Activated T-cell treated with anti-CD3 and anti-CD28 coated beads, Interleukin-2, amount 50 U/mL, for 4 hours (primary cell): ENCODE measurements around the gene CCL18. TPM values are rescaled to one million over a fixed set of nuclear protein-coding genes. Genes with fewer than 3 reads are reported as not detected.
"Not testable (repeated sequence)": the region's sequence is repeated elsewhere in the genome, so short reads cannot be mapped to it uniquely, and the experiment has no call there.

Experiments used
- ATAC-seq, 2 donors: fragments of 200-7000 bp; cut with Tn5 transposase; one replicate each; pipeline ENCODE4 v1.10.0; 2021
- DNase-seq: peaks from one replicate; pipeline ENCODE4 v3.0.0-alpha.2; 2020
- H3K27me3 Mint-ChIP-seq: one replicate; pipeline ENCODE4 v1.8.0; 2021; ENCODE audit warnings: low read depth, mixed read lengths
- H3K36me3 Mint-ChIP-seq: one replicate; pipeline ENCODE4 v1.8.0; 2022; ENCODE audit warnings: mixed read lengths; ENCODE audit not compliant: insufficient read depth
- H3K4me1 Mint-ChIP-seq: one replicate; pipeline ENCODE4 v1.8.0; 2021; ENCODE audit warnings: low read depth, mixed read lengths
- H3K4me3 Mint-ChIP-seq: one replicate; pipeline ENCODE4 v1.8.0; 2021; ENCODE audit warnings: mild to moderate bottlenecking, moderate library complexity, mixed read lengths
- H3K9me3 Mint-ChIP-seq: one replicate; pipeline ENCODE4 v1.8.0; 2021; ENCODE audit warnings: mixed read lengths
- total RNA-seq, 3 donors: library from RNA; stranded (reverse); gene quantifications; one replicate each; pipeline ENCODE4 v1.2.1, GENCODE V29; 2021

CCL18 gene
- total RNA-seq, 3 donors from 2014 or later: not detected

DNA sequence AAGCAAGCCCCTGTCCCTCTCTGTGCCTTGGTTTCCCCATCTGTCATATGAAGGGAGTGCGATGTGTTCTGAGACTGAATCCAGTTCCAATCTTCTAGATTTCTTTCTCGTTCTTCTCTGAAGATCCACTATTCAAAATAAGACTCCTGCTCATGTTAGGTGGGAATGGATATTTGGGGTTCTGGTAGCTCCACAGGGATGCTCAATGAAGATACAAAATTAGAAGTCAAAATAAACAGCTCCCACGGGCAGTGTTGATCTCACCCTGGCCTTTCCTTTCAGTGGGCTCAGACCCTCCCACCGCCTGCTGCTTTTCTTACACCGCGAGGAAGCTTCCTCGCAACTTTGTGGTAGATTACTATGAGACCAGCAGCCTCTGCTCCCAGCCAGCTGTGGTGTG lies 40.2 kb downstream of the CCL18 start:
- not testable (repeated sequence) for ATAC-seq

DNA sequence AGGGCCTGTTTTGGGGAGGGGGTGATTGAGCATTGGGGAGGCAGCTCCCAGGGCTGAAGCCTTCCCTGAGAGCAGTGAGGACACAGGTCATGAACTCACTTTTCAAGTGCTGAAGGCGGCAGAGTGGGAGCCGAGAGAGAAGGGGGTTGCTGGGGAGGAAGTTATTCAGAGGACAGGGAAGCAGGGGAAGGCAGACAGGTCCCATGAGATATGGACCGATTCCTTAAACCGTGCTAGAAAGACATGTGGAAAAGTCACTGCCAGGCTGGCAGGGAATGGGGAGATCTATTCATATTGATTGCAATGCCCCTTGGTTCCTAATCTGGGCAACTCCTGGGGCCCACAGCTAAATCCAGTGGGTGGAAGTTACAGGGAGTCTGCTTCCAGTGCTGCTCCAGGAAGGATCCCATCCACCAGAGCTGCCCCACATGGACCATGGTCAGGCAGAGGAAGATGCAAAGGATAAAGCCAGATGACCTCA lies 40.7 kb downstream of the CCL18 start:
- DNase-seq: no peak
- no peaks in the 10 kb centered on the region for H3K9me3 Mint-ChIP-seq
- H3K36me3 Mint-ChIP-seq: peaks cover 6% of the 10 kb centered on the region
- H3K27me3 Mint-ChIP-seq: peaks cover 19% of the 10 kb centered on the region
- H3K4me3 Mint-ChIP-seq: peak overlapping the region; percentile 90
- no peak for ATAC-seq
- H3K4me1 Mint-ChIP-seq: peaks cover 35% of the 10 kb centered on the region

More for the DNA sequence above, 40.2 kb downstream of the CCL18 start:
- not testable (repeated sequence) for H3K9me3 Mint-ChIP-seq, DNase-seq, H3K36me3 Mint-ChIP-seq
- peak overlapping the region; percentile 90 for H3K4me3 Mint-ChIP-seq
- H3K27me3 Mint-ChIP-seq: peaks cover 16% of the 10 kb centered on the region
- peaks cover 39% of the 10 kb centered on the region for H3K4me1 Mint-ChIP-seq

DNA sequence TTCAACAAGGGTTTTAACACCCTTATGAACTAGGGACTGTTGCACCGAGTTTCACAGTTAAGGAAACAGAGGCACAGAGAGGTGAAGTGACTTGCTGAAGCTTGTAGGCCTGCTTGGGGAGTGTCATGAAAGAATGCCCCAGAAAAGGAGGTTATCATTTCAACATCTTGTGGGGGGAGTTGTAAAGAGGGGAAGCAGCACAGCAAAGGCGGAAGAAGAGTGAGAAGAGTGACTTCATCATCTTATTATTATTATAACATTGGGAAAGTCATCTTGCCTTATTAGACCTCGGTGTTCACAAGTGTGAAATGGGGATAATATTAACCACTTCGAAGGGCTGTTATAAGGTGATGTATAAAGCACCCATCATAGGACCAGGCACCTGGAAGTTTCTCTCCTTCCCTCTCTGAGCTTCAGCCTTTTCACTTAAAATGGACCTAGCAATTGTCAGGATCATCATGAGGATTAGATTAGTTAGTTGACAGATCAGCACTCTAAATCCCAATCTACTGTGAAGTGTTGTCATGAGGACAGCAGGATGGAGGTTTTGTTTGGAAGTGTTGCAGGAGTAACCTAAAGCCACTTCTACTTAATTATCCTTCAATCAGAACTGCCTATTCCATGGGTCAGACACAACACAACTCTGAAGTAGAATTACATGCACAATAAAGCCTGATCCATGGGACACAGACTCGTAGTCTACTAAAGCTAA lies 41.9 kb downstream of the CCL18 start:
- DNase-seq: no peak
- H3K36me3 Mint-ChIP-seq: peaks cover 6% of the 10 kb centered on the region
- H3K4me1 Mint-ChIP-seq: peaks cover 31% of the 10 kb centered on the region
- ATAC-seq: no peak
- no peaks in the 10 kb centered on the region for H3K9me3 Mint-ChIP-seq
- peak overlapping the region; percentile 90 for H3K4me3 Mint-ChIP-seq
- peaks cover 17% of the 10 kb centered on the region for H3K27me3 Mint-ChIP-seq

DNA sequence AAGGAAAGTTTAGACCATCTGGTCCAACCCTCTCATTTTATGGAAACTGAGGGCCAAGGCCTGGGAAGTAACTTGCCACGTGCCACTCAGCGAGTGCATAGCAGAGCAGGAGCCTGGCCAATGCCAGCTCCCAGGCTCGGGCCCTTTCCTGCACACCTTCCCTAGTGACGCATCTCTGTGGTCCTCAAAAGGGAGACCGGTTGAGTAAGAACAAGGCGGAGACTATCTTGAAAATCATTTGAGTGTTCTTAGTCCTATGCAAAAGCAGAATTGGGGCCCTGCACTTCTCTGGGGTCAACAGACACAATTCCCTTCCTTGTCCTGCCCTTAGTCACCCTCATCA lies 42.4 kb downstream of the CCL18 start:
- Mint-ChIP-seq H3K4me3 (no peak overlapping the region), H3K27me3 (peaks cover 17% of the 10 kb centered on the region), H3K36me3 (peaks cover 6% of the 10 kb centered on the region), H3K4me1 (peaks cover 31% of the 10 kb centered on the region), H3K9me3 (no peaks in the 10 kb centered on the region)
- DNase-seq: no peak
- ATAC-seq: no peak

DNA sequence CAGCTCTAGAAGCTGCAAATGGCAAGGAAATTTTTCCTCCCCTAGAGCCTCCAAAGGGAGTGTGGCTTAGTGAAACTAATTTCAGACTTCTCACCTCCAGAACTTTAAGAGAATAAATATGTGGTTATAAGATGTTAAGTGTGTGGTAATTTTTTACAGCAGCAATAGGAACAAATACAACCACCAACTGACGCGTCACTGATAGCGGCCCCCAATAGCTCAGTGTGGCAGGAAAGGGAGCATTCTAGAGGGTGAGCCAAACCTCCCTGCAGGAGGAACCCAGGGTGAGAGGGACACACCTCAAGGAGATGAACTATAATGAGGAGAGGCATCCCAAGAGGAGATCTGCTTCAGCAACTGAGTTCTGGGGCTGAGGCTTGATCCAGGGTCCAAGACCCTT lies 43.6 kb downstream of the CCL18 start:
- Mint-ChIP-seq H3K27me3 (peaks cover 17% of the 10 kb centered on the region), H3K36me3 (peaks cover 6% of the 10 kb centered on the region), H3K9me3 (peaks cover 2% of the 10 kb centered on the region), H3K4me3 (no peak overlapping the region), H3K4me1 (peaks cover 29% of the 10 kb centered on the region)
- DNase-seq (no peak), ATAC-seq (no peak)

DNA sequence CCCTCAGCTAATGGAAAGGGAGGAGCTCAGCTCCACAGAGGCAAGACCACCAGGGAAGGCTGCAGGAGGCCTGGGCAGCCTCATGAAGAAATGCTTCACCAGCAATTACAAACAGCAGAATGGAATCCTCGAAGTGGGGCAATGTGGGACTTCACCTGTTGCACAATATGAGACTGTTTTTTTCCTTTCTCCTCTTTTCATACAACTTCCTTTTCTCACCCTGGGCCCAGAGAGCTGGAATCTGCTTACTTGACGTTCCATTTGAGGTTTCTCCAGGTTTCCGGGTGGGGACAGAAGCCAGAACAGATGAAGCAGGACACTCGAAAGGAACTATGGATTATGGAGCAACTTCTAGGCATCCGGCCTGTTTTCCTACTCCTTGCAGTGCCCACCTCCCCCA lies 44.2 kb downstream of the CCL18 start:
- H3K27me3 Mint-ChIP-seq: peaks cover 17% of the 10 kb centered on the region

DNA sequence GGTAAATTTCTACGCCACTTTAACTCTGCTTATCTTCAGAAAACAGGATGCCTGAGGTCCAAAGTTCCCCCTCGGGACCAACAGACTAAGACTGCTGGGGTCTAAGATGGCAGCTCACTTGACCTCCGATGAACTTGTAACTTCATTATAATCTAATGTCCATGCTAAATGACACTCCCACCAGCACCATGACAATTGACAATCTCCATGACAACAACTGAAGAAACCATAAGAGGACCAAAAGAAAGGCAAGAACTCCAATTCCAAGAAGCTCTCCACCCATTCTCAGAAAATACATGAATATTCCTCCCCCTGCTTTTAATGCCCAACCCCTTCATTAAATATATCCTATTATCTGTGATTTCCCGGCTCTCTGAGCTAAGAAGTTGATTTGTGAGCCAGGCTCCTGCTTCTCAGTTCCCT lies 47.0 kb downstream of the CCL18 start:
- no peaks in the 10 kb centered on the region for H3K36me3 Mint-ChIP-seq
- ATAC-seq: no peak

More for the DNA sequence above, 44.2 kb downstream of the CCL18 start:
- ATAC-seq, DNase-seq, H3K9me3 Mint-ChIP-seq, H3K4me3 Mint-ChIP-seq, H3K36me3 Mint-ChIP-seq: not testable (repeated sequence)
- H3K4me1 Mint-ChIP-seq: peaks cover 23% of the 10 kb centered on the region

DNA sequence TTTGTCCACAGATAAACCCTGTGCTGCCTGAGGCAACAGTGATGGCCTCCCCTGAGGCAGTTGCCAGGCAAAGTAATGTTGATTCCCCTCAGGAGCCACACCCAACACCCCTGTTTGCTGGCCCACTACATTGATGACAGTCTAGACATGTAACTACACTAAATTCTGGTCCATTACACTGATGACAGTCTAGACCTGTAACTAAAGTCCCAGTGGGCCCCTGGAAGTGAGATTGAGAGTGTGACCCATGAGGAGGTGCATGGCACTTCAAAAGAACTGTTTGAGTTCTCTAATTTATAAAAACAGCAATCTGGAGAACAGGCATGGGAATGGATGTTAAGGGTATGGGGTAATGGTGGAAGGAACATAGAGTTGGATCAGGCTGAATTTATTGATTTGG lies 48.5 kb downstream of the CCL18 start:
- ATAC-seq: no peak
- H3K9me3 Mint-ChIP-seq: peaks cover 4% of the 10 kb centered on the region
- H3K27me3 Mint-ChIP-seq: peaks cover 9% of the 10 kb centered on the region

More for the DNA sequence above, 47.0 kb downstream of the CCL18 start:
- Mint-ChIP-seq H3K4me1 (peaks cover 11% of the 10 kb centered on the region), H3K9me3 (peaks cover 4% of the 10 kb centered on the region), H3K27me3 (peaks cover 9% of the 10 kb centered on the region), H3K4me3 (no peak overlapping the region)
- no peak for DNase-seq

DNA sequence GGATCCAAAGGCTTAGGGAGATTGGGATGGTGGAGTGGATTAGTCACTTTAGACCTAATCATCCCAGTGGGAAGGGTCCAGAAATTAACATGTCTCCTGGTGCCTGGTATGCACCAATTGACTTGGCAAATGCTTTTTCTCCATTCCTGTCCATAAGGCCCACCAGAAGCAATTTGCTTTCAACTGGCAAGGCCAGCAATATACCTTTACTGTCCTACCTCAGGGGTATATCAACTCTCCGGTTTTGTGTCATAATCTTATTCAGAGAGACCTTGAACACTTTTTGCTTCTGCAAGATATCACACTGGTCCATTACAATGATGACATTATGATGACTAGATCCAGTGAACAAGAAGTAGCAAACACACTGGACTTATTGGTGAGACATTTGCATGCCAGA lies 49.1 kb downstream of the CCL18 start:
- not testable (repeated sequence) for ATAC-seq, H3K4me3 Mint-ChIP-seq, H3K27me3 Mint-ChIP-seq, DNase-seq, H3K9me3 Mint-ChIP-seq, H3K36me3 Mint-ChIP-seq
- peaks cover 12% of the 10 kb centered on the region for H3K4me1 Mint-ChIP-seq

More for the DNA sequence above, 48.5 kb downstream of the CCL18 start:
- no peak overlapping the region for H3K4me3 Mint-ChIP-seq
- no peaks in the 10 kb centered on the region for H3K36me3 Mint-ChIP-seq
- peaks cover 12% of the 10 kb centered on the region for H3K4me1 Mint-ChIP-seq
- DNase-seq: no peak

DNA sequence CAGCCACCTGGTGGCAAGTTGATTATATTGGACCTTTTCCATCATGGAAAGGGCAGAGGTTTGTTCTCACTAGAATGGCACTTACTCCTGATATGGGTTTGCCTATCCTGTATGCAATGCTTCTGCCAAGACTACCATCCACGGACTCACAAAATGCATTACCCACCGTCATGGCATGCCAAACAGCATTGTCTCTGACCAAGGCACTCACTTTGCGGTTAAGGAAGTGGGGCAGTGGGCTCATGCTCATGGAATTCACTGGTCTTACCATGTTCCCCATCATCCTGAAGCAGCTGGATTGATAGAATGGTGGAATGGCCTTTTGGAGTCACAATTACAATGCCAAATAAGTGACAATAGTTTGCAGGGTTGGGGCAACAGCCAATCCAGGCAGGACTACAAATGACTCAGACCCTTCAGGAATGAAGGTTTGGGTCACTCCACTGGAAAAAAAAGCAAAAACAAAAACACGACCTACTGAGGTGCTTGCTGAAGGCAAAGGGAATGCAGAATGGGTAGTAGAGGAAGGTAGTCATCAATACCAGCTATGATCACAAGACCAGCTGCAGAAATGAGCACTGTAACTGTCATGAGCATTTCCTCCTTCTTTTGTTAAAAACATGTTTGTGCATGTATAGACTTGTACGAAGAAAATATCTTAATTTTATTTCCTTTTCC lies 51.0 kb downstream of the CCL18 start:
- H3K4me3 Mint-ChIP-seq, H3K9me3 Mint-ChIP-seq, H3K27me3 Mint-ChIP-seq, H3K36me3 Mint-ChIP-seq, DNase-seq, ATAC-seq: not testable (repeated sequence)
- H3K4me1 Mint-ChIP-seq: peaks cover 13% of the 10 kb centered on the region

DNA sequence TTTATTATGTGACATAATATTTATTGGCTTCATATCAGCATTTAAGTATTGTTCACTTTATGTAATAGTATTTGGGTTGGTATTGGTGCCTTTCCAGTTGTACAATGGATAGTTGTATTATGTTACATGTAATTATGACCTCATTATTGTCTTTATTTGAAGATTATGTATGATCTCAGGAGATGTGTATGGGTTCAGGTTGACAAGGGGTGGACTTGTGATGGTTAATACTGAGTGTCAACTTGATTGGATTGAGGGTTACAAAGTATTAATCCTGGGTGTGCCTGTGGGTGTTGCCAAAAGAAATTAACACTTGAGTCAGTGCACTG lies 51.5 kb downstream of the CCL18 start:
- not testable (repeated sequence) for ATAC-seq, H3K4me3 Mint-ChIP-seq, H3K36me3 Mint-ChIP-seq, DNase-seq, H3K9me3 Mint-ChIP-seq
- H3K4me1 Mint-ChIP-seq: peaks cover 18% of the 10 kb centered on the region
- H3K27me3 Mint-ChIP-seq: peaks cover 13% of the 10 kb centered on the region

DNA sequence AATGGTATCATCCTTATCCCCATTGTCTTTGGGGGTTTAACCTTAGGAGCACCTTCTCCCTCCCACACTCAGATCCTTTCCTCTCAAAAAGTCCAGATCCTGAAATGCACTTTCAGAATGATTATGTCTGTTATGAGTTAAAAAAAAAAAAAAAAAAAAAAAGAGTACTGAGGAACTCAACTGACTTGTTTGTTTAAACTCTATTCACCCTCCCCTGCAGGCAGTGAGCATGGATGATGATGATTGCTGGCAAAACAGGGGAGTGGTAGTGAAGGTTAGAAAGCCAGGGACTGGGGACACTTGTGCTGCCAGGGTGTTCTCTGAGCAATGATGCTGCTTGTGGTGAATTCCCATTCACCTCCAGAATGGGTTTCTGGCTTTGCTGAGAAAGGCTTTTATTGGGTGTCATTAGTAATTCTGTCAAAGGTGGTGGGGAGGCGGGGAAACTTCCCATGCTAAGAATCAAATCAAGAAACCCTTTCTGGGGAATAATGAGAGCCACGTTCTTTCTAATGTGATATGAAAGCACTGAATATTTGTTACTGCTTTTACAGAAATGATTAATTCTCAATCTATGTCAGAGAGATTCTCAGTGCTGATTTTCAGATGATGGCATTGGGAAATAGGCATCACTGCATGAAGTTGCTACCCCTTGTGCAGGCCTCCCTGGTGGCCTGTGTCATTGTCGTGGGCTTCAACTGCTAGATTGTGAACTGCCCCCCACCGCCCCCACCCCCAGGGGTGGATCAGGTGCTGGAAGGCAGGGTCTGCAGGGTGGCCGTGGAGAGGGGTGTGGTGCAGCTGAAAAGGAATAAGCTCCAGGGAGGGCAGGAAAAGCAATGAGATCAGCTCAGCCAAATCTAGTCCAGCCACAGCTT lies 53.7 kb downstream of the CCL18 start:
- Mint-ChIP-seq H3K4me1 (peaks cover 21% of the 10 kb centered on the region), H3K36me3 (no peaks in the 10 kb centered on the region), H3K4me3 (peak overlapping the region; percentile 40), H3K9me3 (peaks cover under 1% of the 10 kb centered on the region), H3K27me3 (peaks cover 18% of the 10 kb centered on the region)
- peak; percentile 88 to 93 for ATAC-seq
- DNase-seq: no peak

DNA sequence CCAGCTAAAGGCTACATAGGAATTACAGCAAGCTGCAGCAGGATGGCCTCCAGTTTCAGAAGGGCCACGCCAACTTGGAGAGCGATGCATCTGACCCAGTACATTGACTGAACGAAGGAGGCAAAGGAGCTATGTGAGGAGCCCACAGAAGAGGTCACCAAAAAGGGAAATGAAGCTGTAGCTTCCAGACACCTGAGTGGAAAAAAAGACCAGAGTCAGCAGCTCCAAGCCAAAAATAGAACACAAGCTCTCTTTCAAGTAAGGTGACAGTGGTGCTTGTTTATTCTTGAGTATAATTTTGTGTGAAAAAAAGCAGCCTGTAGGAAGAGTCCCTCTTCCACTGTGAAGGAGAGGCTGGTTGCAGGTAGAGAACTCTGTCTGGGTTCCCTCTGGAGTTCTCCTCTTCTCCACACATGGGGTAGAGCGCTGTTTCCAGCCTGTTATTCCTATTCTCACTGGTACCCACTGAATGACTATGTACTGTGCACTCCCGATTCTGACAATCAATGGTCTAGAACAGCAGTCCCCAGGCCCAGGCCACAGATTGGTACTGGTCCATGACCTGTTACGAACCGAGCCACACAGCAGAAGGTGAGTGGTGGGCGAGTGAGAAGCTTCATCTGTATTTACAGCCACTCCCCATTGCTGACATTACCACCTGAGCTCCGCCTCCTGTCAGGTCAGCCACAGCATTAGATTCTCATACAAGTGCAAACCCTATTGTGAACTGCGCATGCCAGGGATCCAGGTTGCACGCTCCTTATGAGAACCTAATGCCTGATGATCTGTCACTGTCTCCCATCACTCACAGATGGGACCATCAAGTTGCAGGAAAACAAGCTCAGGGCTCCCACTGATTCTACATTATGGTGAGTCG lies 54.6 kb downstream of the CCL18 start:
- Mint-ChIP-seq H3K27me3 (peaks cover 18% of the 10 kb centered on the region), H3K4me3 (peak overlapping the region; percentile 26), H3K9me3 (no peaks in the 10 kb centered on the region), H3K4me1 (peaks cover 21% of the 10 kb centered on the region), H3K36me3 (no peaks in the 10 kb centered on the region)
- DNase-seq (no peak), ATAC-seq (no peak)
